ENCODE results near the gene PTPRR. TPM values are rescaled to one million over a fixed set of nuclear protein-coding genes. Genes with fewer than 3 reads are reported as not detected.

Gene PTPRR
- total RNA-seq, 4 donors from 2014 or later: 0.15 TPM; not detected in 3

DNA sequence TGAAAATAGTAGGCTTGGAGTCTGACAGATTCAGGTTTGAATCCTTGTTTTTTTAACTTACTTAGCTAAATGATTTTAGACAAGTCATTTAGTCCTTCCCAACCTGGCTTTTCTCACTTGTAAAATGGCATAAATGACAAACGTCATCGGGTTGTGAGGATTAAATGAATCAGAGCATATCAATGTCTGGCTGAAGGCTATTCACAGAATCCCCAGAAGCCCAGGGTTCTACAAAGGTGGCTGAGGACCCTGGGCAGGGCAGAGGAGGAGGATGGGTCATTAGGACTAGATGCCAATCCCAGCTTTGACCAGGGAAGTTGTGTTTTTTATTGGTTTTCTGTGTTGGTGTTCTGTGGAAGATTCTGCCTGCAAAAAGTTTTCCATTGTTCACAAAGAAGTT is 275.7 kb downstream of the PTPRR start:
- intact Hi-C loops (cut with DNase I; ENCODE audit: low total_unique reads): no loop called here
- DNase-seq (ENCODE audit: low spot score in 2 of 2): no peak
- no peak for TF ChIP-seq POLR2A (IDR thresholded peaks at IDR 0.05)
- TF ChIP-seq, protein P1, sequence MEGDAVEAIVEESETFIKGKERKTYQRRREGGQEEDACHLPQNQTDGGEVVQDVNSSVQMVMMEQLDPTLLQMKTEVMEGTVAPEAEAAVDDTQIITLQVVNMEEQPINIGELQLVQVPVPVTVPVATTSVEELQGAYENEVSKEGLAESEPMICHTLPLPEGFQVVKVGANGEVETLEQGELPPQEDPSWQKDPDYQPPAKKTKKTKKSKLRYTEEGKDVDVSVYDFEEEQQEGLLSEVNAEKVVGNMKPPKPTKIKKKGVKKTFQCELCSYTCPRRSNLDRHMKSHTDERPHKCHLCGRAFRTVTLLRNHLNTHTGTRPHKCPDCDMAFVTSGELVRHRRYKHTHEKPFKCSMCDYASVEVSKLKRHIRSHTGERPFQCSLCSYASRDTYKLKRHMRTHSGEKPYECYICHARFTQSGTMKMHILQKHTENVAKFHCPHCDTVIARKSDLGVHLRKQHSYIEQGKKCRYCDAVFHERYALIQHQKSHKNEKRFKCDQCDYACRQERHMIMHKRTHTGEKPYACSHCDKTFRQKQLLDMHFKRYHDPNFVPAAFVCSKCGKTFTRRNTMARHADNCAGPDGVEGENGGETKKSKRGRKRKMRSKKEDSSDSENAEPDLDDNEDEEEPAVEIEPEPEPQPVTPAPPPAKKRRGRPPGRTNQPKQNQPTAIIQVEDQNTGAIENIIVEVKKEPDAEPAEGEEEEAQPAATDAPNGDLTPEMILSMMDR (IDR thresholded peaks at IDR 0.05): no peak
- WGBS, 2 donors: 79 to 85% methylated on average over 2 of the region's 2 CpGs
- H3K4me3 ChIP-seq (ENCODE audit: low read depth, poor library complexity, severe bottlenecking): no peak overlapping the region

DNA sequence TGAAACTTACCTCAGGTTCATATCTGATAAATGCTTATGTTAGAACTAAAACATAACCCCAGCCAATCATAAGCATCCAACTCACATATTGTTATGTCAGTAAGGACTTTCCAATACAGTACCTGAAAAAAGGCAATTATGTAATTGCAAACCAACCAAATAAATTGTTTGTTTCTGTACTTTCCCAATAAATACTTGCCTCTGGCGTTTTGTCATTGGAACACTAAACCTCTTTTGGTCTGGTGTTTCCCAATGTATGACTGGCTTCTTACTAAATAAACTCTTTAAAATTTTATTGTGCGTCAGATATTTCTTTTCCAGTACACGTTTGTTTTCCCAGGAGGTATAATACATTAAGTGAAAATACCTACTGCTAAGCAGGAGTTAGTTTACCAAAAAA is 276.6 kb downstream of the PTPRR start:
- WGBS, 2 donors: 66 to 68% methylated on average over 3 of the region's 3 CpGs
- intact Hi-C loops (cut with DNase I; ENCODE audit: low total_unique reads): no loop called here
- no peak for DNase-seq (ENCODE audit: low spot score in 2 of 2)
- no peak overlapping the region for H3K4me3 ChIP-seq (ENCODE audit: low read depth, poor library complexity, severe bottlenecking)
- TF ChIP-seq, protein P1 (IDR thresholded peaks at IDR 0.05): no peak
- no peak for TF ChIP-seq POLR2A (IDR thresholded peaks at IDR 0.05)

DNA sequence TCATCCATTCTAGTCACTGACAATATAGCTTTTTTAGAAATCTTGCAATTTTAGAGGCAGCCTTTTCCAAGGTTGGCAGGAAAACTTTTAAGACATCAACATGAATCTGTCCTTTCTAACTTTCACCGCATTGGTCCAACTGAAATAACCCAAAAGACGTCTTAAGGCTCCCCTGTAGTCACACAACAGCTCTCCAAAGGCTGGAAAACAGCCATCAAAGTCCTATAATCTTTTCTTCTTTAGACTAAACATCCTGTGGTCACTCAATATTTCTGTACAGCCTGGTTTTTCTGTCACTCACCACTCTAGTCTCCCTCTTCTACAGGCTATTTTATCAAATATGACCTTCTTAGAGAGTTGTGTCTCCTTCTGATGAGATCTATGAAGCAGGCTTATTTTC is 278.8 kb downstream of the PTPRR start:
- TF ChIP-seq POLR2A (IDR thresholded peaks at IDR 0.05): no peak
- TF ChIP-seq, protein P1 (IDR thresholded peaks at IDR 0.05): no peak
- intact Hi-C loops (cut with DNase I; ENCODE audit: low total_unique reads): no loop called here
- WGBS, 2 donors: 79 to 90% methylated on average over 2 of the region's 2 CpGs
- DNase-seq (ENCODE audit: low spot score in 2 of 2): no peak
- H3K4me3 ChIP-seq (ENCODE audit: low read depth, poor library complexity, severe bottlenecking): no peak overlapping the region

DNA sequence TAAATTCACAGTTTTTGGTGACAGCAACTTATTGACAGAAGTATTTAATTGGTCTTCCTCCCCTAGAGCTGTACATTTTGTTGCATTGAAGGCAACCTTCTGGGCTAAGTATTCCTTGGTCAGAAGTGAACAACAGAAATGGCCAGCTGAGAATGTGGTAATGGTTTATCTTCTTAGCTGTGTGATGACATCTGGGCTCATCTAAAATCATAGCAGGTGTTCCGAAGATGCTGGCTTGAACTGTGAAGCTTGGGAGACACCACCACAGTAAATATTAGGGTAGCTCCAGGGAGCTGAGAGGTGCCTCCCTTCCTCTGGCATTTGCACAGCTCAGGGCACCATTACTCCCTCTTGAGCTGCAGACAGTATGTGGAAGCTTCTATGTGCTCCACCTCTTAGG is 279.6 kb downstream of the PTPRR start:
- intact Hi-C loops (cut with DNase I; ENCODE audit: low total_unique reads): no loop called here
- WGBS, 2 donors: 71 to 75% methylated on average over 1 of the region's 1 CpG
- no peak overlapping the region for H3K4me3 ChIP-seq (ENCODE audit: low read depth, poor library complexity, severe bottlenecking)
- DNase-seq (ENCODE audit: low spot score in 2 of 2): no peak
- TF ChIP-seq, protein P1 (IDR thresholded peaks at IDR 0.05): no peak

DNA sequence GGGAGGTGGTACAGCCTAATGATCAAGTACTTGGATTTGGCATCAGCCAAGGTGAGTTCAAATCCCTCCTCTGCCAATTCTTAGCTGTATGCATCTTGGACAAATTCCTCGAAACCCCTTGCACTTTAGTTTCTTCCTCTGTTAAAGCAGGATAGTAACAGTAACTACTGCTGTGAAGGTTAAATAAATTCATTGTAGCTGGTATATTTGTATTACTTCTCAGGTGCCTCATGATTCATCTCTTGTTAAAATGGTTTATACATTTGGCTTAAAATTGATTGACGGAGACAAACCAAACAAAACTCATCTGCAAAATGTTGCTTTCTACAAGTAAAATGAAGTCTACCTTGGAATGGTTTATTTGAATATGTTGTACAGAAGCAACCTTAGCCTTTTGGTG is 281.0 kb downstream of the PTPRR start:
- intact Hi-C loops (cut with DNase I; ENCODE audit: low total_unique reads): no loop called here
- TF ChIP-seq POLR2A (IDR thresholded peaks at IDR 0.05): no peak
- TF ChIP-seq, protein P1 (IDR thresholded peaks at IDR 0.05): no peak
- no peak overlapping the region for H3K4me3 ChIP-seq (ENCODE audit: low read depth, poor library complexity, severe bottlenecking)
- no peak for DNase-seq (ENCODE audit: low spot score in 2 of 2)
- 94 to 96% methylated on average over 2 of the region's 2 CpGs for WGBS, 2 donors

DNA sequence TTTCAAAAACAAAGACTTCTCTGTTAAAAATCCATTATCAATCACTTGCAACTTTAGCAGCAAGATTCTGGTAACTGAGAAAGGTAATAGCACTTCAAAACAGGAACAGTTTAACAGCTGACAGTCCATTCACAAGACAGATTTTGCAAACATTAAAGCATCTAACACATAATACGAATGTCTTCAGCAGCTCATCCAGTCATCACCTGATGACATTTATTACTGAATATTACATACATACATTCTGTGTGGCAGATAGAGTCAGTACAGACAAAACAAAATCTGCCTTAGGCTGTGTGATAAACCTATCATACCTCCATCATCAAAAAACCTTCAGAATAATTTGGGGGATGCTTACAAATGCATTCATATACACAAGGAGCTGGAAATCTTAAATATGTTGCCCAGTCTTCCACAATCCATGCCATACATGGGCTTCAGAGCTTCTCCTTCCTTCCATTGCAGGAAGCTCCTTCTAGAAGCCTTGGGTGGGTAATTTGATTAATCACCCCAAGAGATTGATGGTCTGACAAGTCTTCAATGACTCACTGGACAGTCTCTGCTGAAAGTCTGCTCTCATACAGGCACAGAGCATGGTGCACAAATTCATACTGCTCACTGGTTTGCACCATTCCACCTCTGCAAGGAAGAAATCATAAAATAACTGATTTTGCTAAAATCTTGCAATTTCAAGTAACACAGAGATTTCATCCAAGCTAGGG is 281.7 kb downstream of the PTPRR start:
- TF ChIP-seq, protein P1 (IDR thresholded peaks at IDR 0.05): no peak
- TF ChIP-seq POLR2A (IDR thresholded peaks at IDR 0.05): no peak
- DNase-seq (ENCODE audit: low spot score in 2 of 2): no peak
- 50 to 68% methylated on average over 1 of the region's 1 CpG for WGBS, 2 donors
- intact Hi-C loops (cut with DNase I; ENCODE audit: low total_unique reads): no loop called here
- no peak overlapping the region for H3K4me3 ChIP-seq (ENCODE audit: low read depth, poor library complexity, severe bottlenecking)
